ENCODE results near the gene PPP2R5C. TPM values are rescaled to one million over a fixed set of nuclear protein-coding genes. Genes with fewer than 3 reads are reported as not detected.

Gene PPP2R5C
- total and polyA plus RNA-seq, 2 of the 8 experiments (the other 6 are each of a cell fraction or from before 2014, with no cell fraction given) = 49.6 to 95.9 TPM

GRCh38 chr14:101730626-101731186, 30.8 kb upstream of the PPP2R5C start:
- 74% methylated on average over 3 of the region's 3 CpGs; no CpG with 5 or more reads in 1 of the 2 experiments for WGBS, 2 experiments (ENCODE audit: extremely low coverage in 1 of 2, insufficient coverage in 1 of 2, insufficient read length in 1 of 2, insufficient replicate concordance in 2 of 2, low coverage in 1 of 2, low lambda C conversion rate in 2 of 2, missing lambda C conversion rate in 1 of 2)
- ChIA-PET POLR2A (ENCODE audit: partially characterized antibody) (interaction anchor here (0.8 kb wide), 1 partner anchor 24 kb away, joined by 3 read pairs; no protein-coding TSS in a partner anchor), CTCF (ENCODE audit: partially characterized antibody) (interaction anchor here (0.9 to 1.6 kb wide), 3 partner anchors 11 to 24 kb away, joined by 3 to 5 read pairs (median 5); no protein-coding TSS in a partner anchor)

More at GRCh38 chr14:101730626-101731186, 30.8 kb upstream of the PPP2R5C start:
- Histone ChIP-seq H2BK120ac (replicated peaks; ENCODE audit: low read depth, low read length) (no peak overlapping the region), H4K5ac (ENCODE audit: insufficient read length, low read depth, low read length) (no peak overlapping the region), H3K79me2 (ENCODE audit: control insufficient read depth in 1 of 2, insufficient read depth in 2 of 2, low read length in 2 of 2) (no peaks in the 10 kb centered on the region), H3K9me3 (ENCODE audit: insufficient read depth in 2 of 2, low read depth in 1 of 2, low read length in 1 of 2) (no peaks in the 10 kb centered on the region), H3K79me1 (ENCODE audit: low read depth, low read length) (no peaks in the 10 kb centered on the region), H3K4ac (replicated peaks; ENCODE audit: insufficient read length, low read depth, low read length) (peak overlapping the region; percentile 71), H4K8ac (ENCODE audit: extremely low read depth, insufficient read depth, low read length) (no peak overlapping the region), H3K27me3 (replicated peaks in 1 of 4; ENCODE audit: control insufficient read depth in 3 of 4, extremely low read depth in 1 of 4, insufficient read depth in 3 of 4, low read length in 3 of 4) (no peaks in the 10 kb centered on the region), H3K14ac (ENCODE audit: insufficient read length) (no peak overlapping the region), H2AK5ac (ENCODE audit: low read depth, low read length) (0 out of 2 replicates have a peak overlapping the region, but pooled peaks have one; percentile 24), H3K4me1 (replicated peaks in 1 of 4; ENCODE audit: control insufficient read depth in 3 of 4, insufficient read depth in 4 of 4, low read length in 3 of 4) (peaks cover 2 to 11% (median 9%) of the 10 kb centered on the region in 4 experiments; a peak in 6 of 7 replicates), H2BK5ac (ENCODE audit: low read depth, low read length) (no peak overlapping the region; the same call in 1 of the 2 replicates), H2BK20ac (ENCODE audit: low read length) (no peak overlapping the region; the same call in 1 of the 2 replicates), H4K91ac (replicated peaks; ENCODE audit: insufficient read length, low read length) (peak overlapping the region; percentile 13), H3K4me3 (ENCODE audit: extremely low read depth in 1 of 4, insufficient read depth in 2 of 4, low read depth in 3 of 4, low read length in 4 of 4) (no peak overlapping the region), H3K36me3 (ENCODE audit: control insufficient read depth in 2 of 4, insufficient read depth in 4 of 4, low read length in 3 of 4) (no peaks in the 10 kb centered on the region), H2BK12ac (ENCODE audit: low read depth, low read length) (peak overlapping the region; percentile 50; the same call in 1 of the 2 replicates), H3K23ac (ENCODE audit: insufficient read length) (no peak overlapping the region), H3K27ac (ENCODE audit: low read depth, low read length) (no peak overlapping the region), H4K20me1 (replicated peaks in 1 of 2; ENCODE audit: control insufficient read depth in 1 of 2, insufficient read depth in 2 of 2, low read length in 2 of 2) (no peaks in the 10 kb centered on the region), H3K56ac (replicated peaks; ENCODE audit: insufficient read length, low read depth, low read length) (no peak overlapping the region), H2BK15ac (ENCODE audit: low read length) (no peak overlapping the region), H3K9ac (replicated peaks in 1 of 4; ENCODE audit: extremely low read depth in 1 of 4, low read depth in 3 of 4, low read length in 3 of 4) (no peak overlapping the region), H2AFZ (ENCODE audit: low read length) (peak overlapping the region; percentile 77; the same call in 1 of the 2 replicates), H3K4me2 (ENCODE audit: insufficient read depth in 1 of 2, low read depth in 2 of 2, low read length in 2 of 2) (peak overlapping the region in 1 of 2 experiments; percentile 22; a peak in 1 of 4 replicates), H3K18ac (ENCODE audit: extremely low read depth, low read length) (no peak overlapping the region; the same call in 1 of the 2 replicates), H3K23me2 (ENCODE audit: low read depth, low read length) (no peaks in the 10 kb centered on the region)
- FAIRE-seq (no peak), DNase-seq (ENCODE audit: low read depth in 1 of 2, low spot score in 2 of 2) (no peak)
- TF ChIP-seq TCF12 (IDR thresholded peaks at IDR 0.05; ENCODE audit: low read depth, low read length) (no peak), HDAC6 (IDR thresholded peaks at IDR 0.05; ENCODE audit: low read depth, low read length) (no peak), SP2 (IDR thresholded peaks at IDR 0.05; ENCODE audit: low read length) (no peak), RXRA (IDR thresholded peaks at IDR 0.05; ENCODE audit: insufficient read depth, low read depth, low read length) (no peak)
- TF ChIP-seq, protein P1, sequence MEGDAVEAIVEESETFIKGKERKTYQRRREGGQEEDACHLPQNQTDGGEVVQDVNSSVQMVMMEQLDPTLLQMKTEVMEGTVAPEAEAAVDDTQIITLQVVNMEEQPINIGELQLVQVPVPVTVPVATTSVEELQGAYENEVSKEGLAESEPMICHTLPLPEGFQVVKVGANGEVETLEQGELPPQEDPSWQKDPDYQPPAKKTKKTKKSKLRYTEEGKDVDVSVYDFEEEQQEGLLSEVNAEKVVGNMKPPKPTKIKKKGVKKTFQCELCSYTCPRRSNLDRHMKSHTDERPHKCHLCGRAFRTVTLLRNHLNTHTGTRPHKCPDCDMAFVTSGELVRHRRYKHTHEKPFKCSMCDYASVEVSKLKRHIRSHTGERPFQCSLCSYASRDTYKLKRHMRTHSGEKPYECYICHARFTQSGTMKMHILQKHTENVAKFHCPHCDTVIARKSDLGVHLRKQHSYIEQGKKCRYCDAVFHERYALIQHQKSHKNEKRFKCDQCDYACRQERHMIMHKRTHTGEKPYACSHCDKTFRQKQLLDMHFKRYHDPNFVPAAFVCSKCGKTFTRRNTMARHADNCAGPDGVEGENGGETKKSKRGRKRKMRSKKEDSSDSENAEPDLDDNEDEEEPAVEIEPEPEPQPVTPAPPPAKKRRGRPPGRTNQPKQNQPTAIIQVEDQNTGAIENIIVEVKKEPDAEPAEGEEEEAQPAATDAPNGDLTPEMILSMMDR (IDR thresholded peaks at IDR 0.05; ENCODE audit: control extremely low read depth in 1 of 3, insufficient read depth in 1 of 3, low read depth in 1 of 3, low read length in 3 of 3) = no peak
